ENCODE results near the gene CFAP61.

CFAP61 gene

GRCh38 chr20:20202768-20203167, 150.4 kb downstream of the CFAP61 start:
- no peak for DNase-seq (ENCODE audit: low read depth)
- H3K4me3 ChIP-seq (ENCODE audit: low read depth, low read length): no peak overlapping the region
- TF ChIP-seq MAX (IDR thresholded peaks at IDR 0.05; ENCODE audit: low read depth, low read length) (no peak), MYC (IDR thresholded peaks at IDR 0.05; ENCODE audit: low read depth, low read length) (no peak), POLR2A (IDR thresholded peaks at IDR 0.05; ENCODE audit: extremely low read depth, insufficient read length) (no peak)

GRCh38 chr20:20203784-20204183, 151.5 kb downstream of the CFAP61 start:
- TF ChIP-seq MAX (IDR thresholded peaks at IDR 0.05; ENCODE audit: low read depth, low read length) (no peak), MYC (IDR thresholded peaks at IDR 0.05; ENCODE audit: low read depth, low read length) (no peak), POLR2A (IDR thresholded peaks at IDR 0.05; ENCODE audit: extremely low read depth, insufficient read length) (no peak), CTCF (IDR thresholded peaks at IDR 0.05; ENCODE audit: low read depth, low read length) (no peak)
- H3K4me3 ChIP-seq (ENCODE audit: low read depth, low read length): no peak overlapping the region
- no peak for DNase-seq (ENCODE audit: low read depth)

- no peak overlapping the region for H3K4me3 ChIP-seq (ENCODE audit: low read depth, low read length)
- DNase-seq (ENCODE audit: low read depth): no peak
- TF ChIP-seq MAX (IDR thresholded peaks at IDR 0.05; ENCODE audit: low read depth, low read length) (no peak), MYC (IDR thresholded peaks at IDR 0.05; ENCODE audit: low read depth, low read length) (no peak), CTCF (IDR thresholded peaks at IDR 0.05; ENCODE audit: low read depth, low read length) (no peak), POLR2A (IDR thresholded peaks at IDR 0.05; ENCODE audit: extremely low read depth, insufficient read length) (no peak)
These were observed 151.9 kb downstream of the CFAP61 start for GRCh38 chr20:20204256-20204655.

GRCh38 chr20:20205141-20205861, 153.0 kb downstream of the CFAP61 start:
- H3K4me3 ChIP-seq (ENCODE audit: low read depth, low read length): no peak overlapping the region
- TF ChIP-seq MAX (IDR thresholded peaks at IDR 0.05; ENCODE audit: low read depth, low read length) (no peak), MYC (IDR thresholded peaks at IDR 0.05; ENCODE audit: low read depth, low read length) (no peak), CTCF (IDR thresholded peaks at IDR 0.05; ENCODE audit: low read depth, low read length) (no peak), POLR2A (IDR thresholded peaks at IDR 0.05; ENCODE audit: extremely low read depth, insufficient read length) (no peak)
- DNase-seq (ENCODE audit: low read depth): no peak

GRCh38 chr20:20205862-20206236, 153.5 kb downstream of the CFAP61 start:
- no peak overlapping the region for H3K4me3 ChIP-seq (ENCODE audit: low read depth, low read length)
- DNase-seq (ENCODE audit: low read depth): no peak
- no peak for TF ChIP-seq POLR2A (IDR thresholded peaks at IDR 0.05; ENCODE audit: extremely low read depth, insufficient read length)
- no peak for TF ChIP-seq CTCF (IDR thresholded peaks at IDR 0.05; ENCODE audit: low read depth, low read length)
- no peak for TF ChIP-seq MAX (IDR thresholded peaks at IDR 0.05; ENCODE audit: low read depth, low read length)
- no peak for TF ChIP-seq MYC (IDR thresholded peaks at IDR 0.05; ENCODE audit: low read depth, low read length)

GRCh38 chr20:20206788-20207187, 154.5 kb downstream of the CFAP61 start:
- no peak for TF ChIP-seq MYC (IDR thresholded peaks at IDR 0.05; ENCODE audit: low read depth, low read length)
- no peak for TF ChIP-seq MAX (IDR thresholded peaks at IDR 0.05; ENCODE audit: low read depth, low read length)
- no peak for TF ChIP-seq CTCF (IDR thresholded peaks at IDR 0.05; ENCODE audit: low read depth, low read length)
- TF ChIP-seq POLR2A (IDR thresholded peaks at IDR 0.05; ENCODE audit: extremely low read depth, insufficient read length): no peak
- no peak overlapping the region for H3K4me3 ChIP-seq (ENCODE audit: low read depth, low read length)
- no peak for DNase-seq (ENCODE audit: low read depth)

All from NB4 (cell line).